ENCODE data around the gene THAP9.

DNA sequence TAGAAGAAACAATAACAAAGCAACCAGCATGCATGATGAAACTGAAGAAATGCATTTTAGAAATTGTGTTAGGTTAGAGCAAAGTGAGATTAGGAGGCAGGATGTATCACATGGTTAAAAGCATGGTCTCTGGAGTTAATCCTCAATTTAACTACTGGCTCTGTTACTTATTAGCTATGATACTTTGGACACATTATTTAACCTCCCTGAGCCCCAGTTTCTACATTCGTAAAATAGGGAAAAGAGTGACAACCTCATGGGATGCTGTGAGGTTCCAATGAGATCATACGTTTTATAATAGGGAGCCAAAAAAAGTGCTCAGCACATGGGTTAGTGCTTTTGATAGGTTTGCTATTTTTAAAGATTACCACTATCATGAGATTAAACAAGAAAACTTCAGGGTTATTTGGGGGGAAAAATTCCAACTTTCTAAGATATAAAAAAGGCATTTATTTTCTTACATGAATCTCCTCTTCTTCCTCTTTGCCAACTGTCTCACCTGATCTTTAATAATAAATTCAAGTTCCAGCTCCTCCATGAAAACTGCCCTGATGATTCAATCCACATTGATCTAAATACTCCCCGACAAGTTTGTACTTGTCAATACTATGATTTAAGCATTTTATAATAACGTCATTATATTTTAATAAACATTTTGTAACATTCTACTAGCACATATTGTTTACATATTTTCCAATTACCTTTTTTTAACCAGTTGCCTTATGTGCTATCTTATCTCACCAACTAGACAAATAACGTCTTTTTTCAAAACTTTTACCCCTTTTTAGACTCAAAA lies 14.2 kb upstream of the THAP9 start:
- TF ChIP-seq, protein P1, sequence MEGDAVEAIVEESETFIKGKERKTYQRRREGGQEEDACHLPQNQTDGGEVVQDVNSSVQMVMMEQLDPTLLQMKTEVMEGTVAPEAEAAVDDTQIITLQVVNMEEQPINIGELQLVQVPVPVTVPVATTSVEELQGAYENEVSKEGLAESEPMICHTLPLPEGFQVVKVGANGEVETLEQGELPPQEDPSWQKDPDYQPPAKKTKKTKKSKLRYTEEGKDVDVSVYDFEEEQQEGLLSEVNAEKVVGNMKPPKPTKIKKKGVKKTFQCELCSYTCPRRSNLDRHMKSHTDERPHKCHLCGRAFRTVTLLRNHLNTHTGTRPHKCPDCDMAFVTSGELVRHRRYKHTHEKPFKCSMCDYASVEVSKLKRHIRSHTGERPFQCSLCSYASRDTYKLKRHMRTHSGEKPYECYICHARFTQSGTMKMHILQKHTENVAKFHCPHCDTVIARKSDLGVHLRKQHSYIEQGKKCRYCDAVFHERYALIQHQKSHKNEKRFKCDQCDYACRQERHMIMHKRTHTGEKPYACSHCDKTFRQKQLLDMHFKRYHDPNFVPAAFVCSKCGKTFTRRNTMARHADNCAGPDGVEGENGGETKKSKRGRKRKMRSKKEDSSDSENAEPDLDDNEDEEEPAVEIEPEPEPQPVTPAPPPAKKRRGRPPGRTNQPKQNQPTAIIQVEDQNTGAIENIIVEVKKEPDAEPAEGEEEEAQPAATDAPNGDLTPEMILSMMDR (IDR thresholded peaks at IDR 0.05; ENCODE audit: insufficient read depth, low read depth, low read length) = no peak
- TF ChIP-seq EZH2 (IDR thresholded peaks at IDR 0.05; ENCODE audit: insufficient read depth, low read length) = no peak

Data from astrocyte (in vitro differentiated cells and primary cell).